GM23248 (cell line): ENCODE results near the gene CAMTA2. TPM values are rescaled to one million over a fixed set of nuclear protein-coding genes. Genes with fewer than 3 reads are reported as not detected.
"Not testable (repeated sequence)": the region's sequence is repeated elsewhere in the genome, so short reads cannot be mapped to it uniquely, and the experiment has no call there.

Experiments
- DNase-seq: peaks from one replicate; pipeline ENCODE4 v3.0.0-alpha.2; 2015
- H2AFZ ChIP-seq: fragments of 200-600 bp; sonication (generic); 2 replicates; pipeline ENCODE4 v1.6.1; 2016; ENCODE audit warnings: antibody characterized with exemption
- H3F3A ChIP-seq: fragments of 200-600 bp; sonication (generic); 2 replicates; pipeline ENCODE4 v1.6.1; 2016; ENCODE audit warnings: mild to moderate bottlenecking, antibody characterized with exemption, mixed run types; ENCODE audit not compliant: insufficient read depth
- H3K27ac ChIP-seq: fragments of 200-600 bp; sonication (generic); 2 replicates; pipeline ENCODE4 v1.5.1; 2016; ENCODE audit warnings: mild to moderate bottlenecking
- H3K27me3 ChIP-seq: fragments of 200-600 bp; sonication (generic); replicated peaks from 2 replicates; pipeline ENCODE4 v1.6.1; 2016; ENCODE audit warnings: mild to moderate bottlenecking; ENCODE audit not compliant: insufficient read depth
- H3K36me3 ChIP-seq: fragments of 200-600 bp; sonication (generic); 2 replicates; pipeline ENCODE4 v1.6.1; 2016; ENCODE audit warnings: low read depth, mild to moderate bottlenecking
- H3K4me1 ChIP-seq: fragments of 200-600 bp; sonication (generic); 2 replicates; pipeline ENCODE4 v1.6.1; 2016; ENCODE audit warnings: mild to moderate bottlenecking; ENCODE audit not compliant: insufficient read depth
- H3K4me2 ChIP-seq: fragments of 200-600 bp; sonication (generic); one replicate; pipeline ENCODE4 v1.6.1; 2016; ENCODE audit warnings: mild to moderate bottlenecking; ENCODE audit not compliant: unreplicated experiment
- H3K4me3 ChIP-seq: fragments of 200-600 bp; sonication (generic); 2 replicates; pipeline ENCODE4 v1.5.1; 2016; ENCODE audit warnings: mild to moderate bottlenecking
- H3K79me2 ChIP-seq: fragments of 200-600 bp; sonication (generic); 2 replicates; pipeline ENCODE4 v1.6.1; 2016; ENCODE audit warnings: mild to moderate bottlenecking; ENCODE audit not compliant: insufficient read depth
- H3K9ac ChIP-seq: fragments of 200-600 bp; sonication (generic); 2 replicates; pipeline ENCODE4 v1.6.1; 2016; ENCODE audit warnings: mild to moderate bottlenecking
- H3K9me2 ChIP-seq: fragments of 200-600 bp; sonication (generic); 2 replicates; pipeline ENCODE4 v1.6.1; 2016; ENCODE audit warnings: mixed run types, mild to moderate bottlenecking, moderate library complexity; ENCODE audit not compliant: insufficient read depth
- H3K9me3 ChIP-seq: fragments of 200-600 bp; sonication (generic); one replicate; pipeline ENCODE4 v1.6.1; 2017; ENCODE audit warnings: low read depth
- H4K20me1 ChIP-seq: fragments of 200-600 bp; sonication (generic); 2 replicates; pipeline ENCODE4 v1.6.0; 2016; ENCODE audit not compliant: insufficient read depth
- EZH2 ChIP-seq: fragments of 200-600 bp; sonication (generic); IDR thresholded peaks from 2 replicates; pipeline ENCODE4 v1.6.1; 2018; ENCODE audit warnings: antibody characterized with exemption, mild to moderate bottlenecking; ENCODE audit not compliant: insufficient read depth, poor library complexity, severe bottlenecking
- EZH2phosphoT487 ChIP-seq: fragments of 200-600 bp; sonication (generic); IDR thresholded peaks from 2 replicates; pipeline ENCODE4 v1.6.1; 2018; ENCODE audit warnings: antibody characterized with exemption, moderate library complexity, mild to moderate bottlenecking, low read depth; ENCODE audit not compliant: insufficient read depth
- WGBS, 2 experiments: methylation state at CpG; one replicate each; pipeline ENCODE4 v1.1.6; 2015 to 2017; ENCODE audit warnings: low lambda C conversion rate in 2 of 2, low coverage in 1 of 2; ENCODE audit errors: missing lambda C conversion rate in 2 of 2; 5-methylcytosine and 5-hydroxymethylcytosine counted together
- in situ Hi-C: fragments of 300-500 bp; cut with MboI; formaldehyde crosslinking; loops from 2 replicates; pipeline ENCODE4 v1.15.0; 2020
- polyA plus RNA-seq: library from polyadenylated mRNA; unstranded; fragments of >200 nt; fragmentation: Nextera tagmentation; extraction: Ambion mirVana; gene quantifications from 2 replicates; pipeline ENCODE4 v1.2.1, GENCODE V29; 2016
- total RNA-seq: library from RNA; depleted of rRNA; stranded (reverse); fragments of >200 nt; shearing (Covaris generic); gene quantifications from 2 replicates; pipeline ENCODE4 v1.2.3, GENCODE V29; 2014

The CAMTA2 gene
- total and polyA plus RNA-seq, 2 experiments from 2014 or later, result 10.1 to 28.8 TPM

- no peaks in the 10 kb centered on the region for H3K27me3 ChIP-seq
- H3F3A ChIP-seq, result no peaks in the 10 kb centered on the region
- in situ Hi-C loops, result no loop called here
- no peak within 1 kb of the TSS for H3K9ac ChIP-seq
- no peaks in the 10 kb centered on the region for H3K9me3 ChIP-seq
- no peaks in the 10 kb centered on the region for H3K9me2 ChIP-seq
- no peaks in the 10 kb centered on the region for H4K20me1 ChIP-seq
- no peaks in the 10 kb centered on the region for H3K79me2 ChIP-seq
- DNase-seq, result no peak
- no peak within 1 kb of the TSS for H3K4me3 ChIP-seq
- no peak within 1 kb of the TSS for H3K4me2 ChIP-seq
- no peak for TF ChIP-seq EZH2
- TF ChIP-seq EZH2phosphoT487, result no peak
- no peaks in the 10 kb centered on the region for H3K36me3 ChIP-seq
- no peak within 1 kb of the TSS for H2AFZ ChIP-seq
- H3K27ac ChIP-seq, result no peak within 1 kb of the TSS
- no peaks in the 10 kb centered on the region for H3K4me1 ChIP-seq
- 98% methylated on average over 13 to 14 of the region's 14 CpGs for WGBS, 2 experiments
Observed at GRCh38 chr17:4931963-4932362, 55.5 kb downstream of the CAMTA2 start, which contains the start of gene GP1BA. TSS of gene GP1BA (plus strand) at chr17:4932277. CDS start at chr17:4932605, 328 bp downstream.

- H4K20me1 ChIP-seq, result no peaks in the 10 kb centered on the region
- no peak overlapping the region for H3K4me3 ChIP-seq
- H3K36me3 ChIP-seq, result no peaks in the 10 kb centered on the region
- TF ChIP-seq EZH2phosphoT487 (no peak), EZH2 (no peak)
- no peak overlapping the region for H3K27ac ChIP-seq
- H3K4me2 ChIP-seq, result no peak overlapping the region
- no peaks in the 10 kb centered on the region for H3K4me1 ChIP-seq
- no peak overlapping the region for H3K9ac ChIP-seq
- H3K27me3 ChIP-seq, result no peaks in the 10 kb centered on the region
- no peak for DNase-seq
- no peaks in the 10 kb centered on the region for H3K79me2 ChIP-seq
- no peak overlapping the region for H2AFZ ChIP-seq
- WGBS, 2 experiments, result 96 to 98% methylated on average over 18 of the region's 18 CpGs
- no peaks in the 10 kb centered on the region for H3K9me2 ChIP-seq
- no peaks in the 10 kb centered on the region for H3K9me3 ChIP-seq
- in situ Hi-C loops, result no loop called here
- H3F3A ChIP-seq, result no peaks in the 10 kb centered on the region
Observed at GRCh38 chr17:4928881-4929280, 58.6 kb downstream of the CAMTA2 start.

- 88 to 91% methylated on average over 14 to 24 of the region's 24 CpGs for WGBS, 2 experiments
Observed at GRCh38 chr17:4926577-4927335, 60.7 kb downstream of the CAMTA2 start.

DNA sequence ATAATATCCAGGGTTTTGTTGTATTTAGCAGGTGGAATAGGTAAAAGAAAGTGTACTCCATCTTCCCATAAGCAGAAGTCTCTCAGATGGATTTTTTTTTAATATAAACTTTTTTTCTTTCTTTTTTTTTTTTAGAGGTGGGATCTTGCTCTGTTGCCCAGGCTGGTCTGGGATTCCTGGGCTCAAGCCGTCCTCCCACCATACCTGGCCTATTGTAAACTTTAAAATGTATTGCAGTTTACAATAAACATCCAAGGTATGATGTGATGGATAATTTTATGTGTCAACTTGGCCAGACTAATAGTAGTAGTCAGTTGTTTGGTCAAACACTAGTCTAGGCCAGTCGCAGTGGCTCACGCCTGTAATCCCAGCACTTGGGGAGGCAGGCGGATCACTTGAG is 66.2 kb downstream of the CAMTA2 start:
- no peak for DNase-seq
- Histone ChIP-seq H3K36me3 (no peaks in the 10 kb centered on the region), H3K27me3 (no peaks in the 10 kb centered on the region), H3K4me2 (no peak overlapping the region), H2AFZ (no peak overlapping the region), H3K9me2 (no peaks in the 10 kb centered on the region), H4K20me1 (no peaks in the 10 kb centered on the region), H3K9me3 (no peaks in the 10 kb centered on the region), H3K27ac (no peak overlapping the region), H3K4me3 (no peak overlapping the region), H3F3A (0 out of 2 replicates have a peak, but pooled peaks cover 7% of the 10 kb centered on the region), H3K4me1 (peaks cover 14% of the 10 kb centered on the region), H3K79me2 (no peaks in the 10 kb centered on the region), H3K9ac (no peak overlapping the region)
- in situ Hi-C loops, result no loop called here
- WGBS, 2 experiments, result 72 to 81% methylated on average over 4 of the region's 4 CpGs
- TF ChIP-seq EZH2 (no peak), EZH2phosphoT487 (no peak)

More at GRCh38 chr17:4926577-4927335, 60.7 kb downstream of the CAMTA2 start:
- H3K27me3 ChIP-seq, H3K4me3 ChIP-seq, DNase-seq, H3K9ac ChIP-seq, in situ Hi-C loops, H3K27ac ChIP-seq, H3K4me2 ChIP-seq, H3K9me3 ChIP-seq, H3F3A ChIP-seq, H3K9me2 ChIP-seq, H3K4me1 ChIP-seq, H3K79me2 ChIP-seq, H2AFZ ChIP-seq, H4K20me1 ChIP-seq, H3K36me3 ChIP-seq: not testable (repeated sequence)
